Peyer's patch (tissue), 4 donors: Measurements from ENCODE around the gene C1orf105. TPM values are rescaled to one million over a fixed set of nuclear protein-coding genes. Genes with fewer than 3 reads are reported as not detected.
A peak's percentile ranks its signal among the peaks of the same experiment; 100 is the strongest.
"Not testable (repeated sequence)": the region's sequence is repeated elsewhere in the genome, so short reads cannot be mapped to it uniquely, and the experiment has no call there.

Experiments
- DNase-seq, 3 donors: peaks; one replicate each; pipeline ENCODE4 v3.0.0-alpha.2; 2017 to 2019
- H3K27ac ChIP-seq, 4 donors: fragments of 200-600 bp; sonication (generic); one replicate each; pipeline ENCODE4 v1.5.1; 2016 to 2019
- H3K27me3 ChIP-seq, 2 donors: fragments of 200-600 bp; sonication (generic); one replicate each; pipeline ENCODE4 v1.5.1; 2019
- H3K36me3 ChIP-seq, 3 donors: fragments of 200-600 bp; sonication (generic); one replicate each; pipeline ENCODE4 v1.5.1; 2016 to 2019
- H3K4me1 ChIP-seq, 4 donors: fragments of 200-600 bp; sonication (generic); one replicate each; pipeline ENCODE4 v1.5.1; 2016 to 2019
- H3K4me3 ChIP-seq, 4 donors: fragments of 200-600 bp; sonication (generic); 1 replicate in 3 of 4; 2 replicates in 1 of 4; pipeline ENCODE4 v1.5.1; 2016 to 2019; ENCODE audit warnings: mild to moderate bottlenecking in 1 of 4
- H3K9me3 ChIP-seq, 4 donors: fragments of 200-600 bp; sonication (generic); one replicate each; pipeline ENCODE4 v1.5.1; 2016 to 2019; ENCODE audit warnings: mild to moderate bottlenecking in 1 of 4
- POLR2A ChIP-seq, 2 donors: fragments of 450-650 bp; IDR thresholded peaks; one replicate each; pipeline ENCODE4 v1.5.1; 2017; ENCODE audit warnings: antibody characterized with exemption in 2 of 2, mild to moderate bottlenecking in 2 of 2, moderate library complexity in 2 of 2
- total RNA-seq, 4 donors: library from RNA; depleted of rRNA; stranded (reverse); fragments of >200 nt; gene quantifications; one replicate each; pipeline ENCODE4 v1.1.0, GENCODE V29; 2016
- TF ChIP-seq, protein P1 (sequence below), 6 experiments: fragments of 450-650 bp in 4 of 6; fragments of 200-600 bp in 2 of 6; sonication (generic) in 1 of 6; IDR thresholded peaks; one replicate each; pipeline ENCODE4 v1.5.1; 2017 to 2019; ENCODE audit warnings: antibody characterized with exemption in 6 of 6, mild to moderate bottlenecking in 3 of 6, moderate library complexity in 1 of 6

C1orf105 gene
- total RNA-seq, 4 donors from 2014 or later, result not detected

GRCh38 chr1:172494166-172494565 is 73.7 kb downstream of the C1orf105 start:
- Histone ChIP-seq H3K9me3 (no peaks in the 10 kb centered on the region), H3K4me3 (no peak overlapping the region), H3K27me3 (no peaks in the 10 kb centered on the region), H3K27ac (no peak overlapping the region), H3K4me1 (peaks cover 0 to 20% (median 2%) of the 10 kb centered on the region in 4 donors), H3K36me3 (no peaks in the 10 kb centered on the region)
- no peak for DNase-seq
- no peak for TF ChIP-seq POLR2A (IDR thresholded peaks at IDR 0.05)
- TF ChIP-seq, protein P1, sequence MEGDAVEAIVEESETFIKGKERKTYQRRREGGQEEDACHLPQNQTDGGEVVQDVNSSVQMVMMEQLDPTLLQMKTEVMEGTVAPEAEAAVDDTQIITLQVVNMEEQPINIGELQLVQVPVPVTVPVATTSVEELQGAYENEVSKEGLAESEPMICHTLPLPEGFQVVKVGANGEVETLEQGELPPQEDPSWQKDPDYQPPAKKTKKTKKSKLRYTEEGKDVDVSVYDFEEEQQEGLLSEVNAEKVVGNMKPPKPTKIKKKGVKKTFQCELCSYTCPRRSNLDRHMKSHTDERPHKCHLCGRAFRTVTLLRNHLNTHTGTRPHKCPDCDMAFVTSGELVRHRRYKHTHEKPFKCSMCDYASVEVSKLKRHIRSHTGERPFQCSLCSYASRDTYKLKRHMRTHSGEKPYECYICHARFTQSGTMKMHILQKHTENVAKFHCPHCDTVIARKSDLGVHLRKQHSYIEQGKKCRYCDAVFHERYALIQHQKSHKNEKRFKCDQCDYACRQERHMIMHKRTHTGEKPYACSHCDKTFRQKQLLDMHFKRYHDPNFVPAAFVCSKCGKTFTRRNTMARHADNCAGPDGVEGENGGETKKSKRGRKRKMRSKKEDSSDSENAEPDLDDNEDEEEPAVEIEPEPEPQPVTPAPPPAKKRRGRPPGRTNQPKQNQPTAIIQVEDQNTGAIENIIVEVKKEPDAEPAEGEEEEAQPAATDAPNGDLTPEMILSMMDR (IDR thresholded peaks at IDR 0.05), result no peak

GRCh38 chr1:172496127-172496526 is 75.6 kb downstream of the C1orf105 start:
- H3K36me3 ChIP-seq, H3K27me3 ChIP-seq, H3K9me3 ChIP-seq, H3K4me3 ChIP-seq, DNase-seq: not testable (repeated sequence)
- Histone ChIP-seq H3K4me1 (peaks cover 0 to 25% (median 2%) of the 10 kb centered on the region in 4 donors), H3K27ac (peak overlapping the region in 1 of 4 donors; percentile 46)

DNA sequence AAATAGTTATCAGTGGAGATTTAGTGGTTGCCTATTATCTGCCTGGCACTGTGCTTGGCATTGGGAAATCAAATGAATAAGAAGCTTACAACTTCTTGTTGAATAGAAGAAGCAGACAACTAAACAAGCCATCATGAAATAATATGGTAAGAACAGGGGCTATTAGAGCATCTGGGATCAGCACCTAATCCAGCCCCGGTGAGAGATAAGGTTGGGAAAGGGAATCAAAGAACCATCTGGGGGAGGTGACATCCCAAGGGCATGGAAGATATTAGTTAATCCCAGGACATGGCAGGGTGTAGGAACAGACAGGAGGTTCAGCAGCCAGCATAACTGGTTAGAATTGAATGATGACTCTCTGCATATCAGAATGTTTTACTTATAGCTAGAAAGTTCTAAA is 76.2 kb downstream of the C1orf105 start:
- no peak for DNase-seq
- H3K9me3 ChIP-seq, result no peaks in the 10 kb centered on the region
- H3K4me3 ChIP-seq, result no peak overlapping the region
- H3K4me1 ChIP-seq, result peaks cover 0 to 25% (median 2%) of the 10 kb centered on the region in 4 donors
- H3K27ac ChIP-seq, result peak overlapping the region in 1 of 4 donors; percentile 46
- no peaks in the 10 kb centered on the region for H3K27me3 ChIP-seq
- TF ChIP-seq, protein P1 (IDR thresholded peaks at IDR 0.05), result no peak
- TF ChIP-seq POLR2A (IDR thresholded peaks at IDR 0.05), result no peak
- no peaks in the 10 kb centered on the region for H3K36me3 ChIP-seq

GRCh38 chr1:172497230-172497629 is 76.7 kb downstream of the C1orf105 start:
- Histone ChIP-seq H3K27me3 (no peaks in the 10 kb centered on the region), H3K4me1 (peaks cover 0 to 25% (median 2%) of the 10 kb centered on the region in 4 donors), H3K36me3 (no peaks in the 10 kb centered on the region), H3K4me3 (no peak overlapping the region), H3K27ac (no peak overlapping the region), H3K9me3 (no peaks in the 10 kb centered on the region)
- TF ChIP-seq, protein P1 (IDR thresholded peaks at IDR 0.05), result no peak
- no peak for TF ChIP-seq POLR2A (IDR thresholded peaks at IDR 0.05)
- DNase-seq, result no peak

DNA sequence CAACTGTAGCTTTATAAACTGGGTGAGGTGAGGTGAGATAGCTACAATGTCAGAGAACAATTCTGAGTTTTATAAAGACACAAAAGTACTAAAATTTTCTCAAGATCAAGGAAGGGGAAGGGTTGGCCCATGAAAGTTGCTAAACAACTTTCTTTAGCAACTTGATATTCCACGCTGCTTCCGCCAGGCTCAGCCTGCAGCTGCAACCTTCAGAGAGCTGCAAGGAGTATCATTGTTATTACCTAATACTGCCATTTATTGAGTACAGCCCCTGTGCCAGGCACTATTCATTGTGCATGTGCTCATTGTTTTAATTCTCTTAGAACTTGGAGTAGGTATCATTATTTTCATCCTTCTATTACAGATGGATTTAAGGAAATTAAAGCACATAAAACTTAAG is 78.4 kb downstream of the C1orf105 start:
- no peak for DNase-seq
- H3K36me3 ChIP-seq, result no peaks in the 10 kb centered on the region
- peak overlapping the region in 2 of 4 donors; percentile 79 to 86 for H3K27ac ChIP-seq
- no peak overlapping the region for H3K4me3 ChIP-seq
- no peaks in the 10 kb centered on the region for H3K27me3 ChIP-seq
- H3K9me3 ChIP-seq, result no peaks in the 10 kb centered on the region
- H3K4me1 ChIP-seq, result peaks cover 0 to 25% (median 2%) of the 10 kb centered on the region in 4 donors
- TF ChIP-seq, protein P1 (IDR thresholded peaks at IDR 0.05), result no peak
- TF ChIP-seq POLR2A (IDR thresholded peaks at IDR 0.05), result no peak

DNA sequence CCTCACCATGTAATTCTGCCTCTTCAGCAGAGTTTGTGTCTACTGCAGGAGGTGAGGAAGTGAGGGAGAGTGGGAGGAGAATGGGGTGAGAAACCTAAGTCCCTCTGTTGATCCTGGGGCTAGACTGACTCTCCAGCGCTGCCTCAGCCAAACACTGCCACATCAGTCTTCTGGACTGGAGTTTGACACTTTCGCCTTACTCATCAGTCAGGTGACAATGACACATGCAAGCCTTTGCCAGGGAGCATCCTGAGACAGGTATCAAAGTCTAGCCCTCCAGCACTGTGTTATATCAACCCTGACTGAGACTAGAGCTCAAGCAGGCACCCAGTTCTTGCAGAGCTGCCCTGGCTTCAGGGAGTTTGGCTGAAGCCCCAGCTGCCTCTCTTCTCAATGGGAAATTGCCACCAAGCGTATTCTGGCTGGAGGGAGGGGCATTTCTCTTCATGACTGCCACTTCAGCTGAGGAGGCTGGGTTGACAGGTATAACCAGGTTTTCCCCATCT is 79.2 kb downstream of the C1orf105 start:
- Histone ChIP-seq H3K9me3 (no peaks in the 10 kb centered on the region), H3K4me1 (peaks cover 0 to 25% (median 2%) of the 10 kb centered on the region in 4 donors), H3K27ac (peak overlapping the region in 3 of 4 donors; percentile 58 to 86 (median 79)), H3K4me3 (no peak overlapping the region), H3K36me3 (no peaks in the 10 kb centered on the region), H3K27me3 (no peaks in the 10 kb centered on the region)
- TF ChIP-seq, protein P1 (IDR thresholded peaks at IDR 0.05), result no peak
- TF ChIP-seq POLR2A (IDR thresholded peaks at IDR 0.05), result peak; percentile 72 to 73
- peak in 2 of 3 donors; percentile 66 to 87 for DNase-seq
